Endothelial cell of umbilical vein (primary cell): Measurements from ENCODE around the gene PIGZ.

Experiments used
- EZH2 ChIP-seq: IDR thresholded peaks from 2 replicates; pipeline ENCODE4 v1.6.1; 2012; ENCODE audit warnings: borderline replicate concordance, low read depth, mild to moderate bottlenecking, moderate library complexity, low read length, inconsistent platforms; ENCODE audit not compliant: severe bottlenecking
- FOS ChIP-seq: IDR thresholded peaks from 2 replicates; pipeline ENCODE4 v1.6.1; 2011; ENCODE audit warnings: mild to moderate bottlenecking, low read length, moderate library complexity, borderline replicate concordance; ENCODE audit not compliant: insufficient read depth
- GATA2 ChIP-seq: IDR thresholded peaks from 2 replicates; pipeline ENCODE4 v1.7.0; 2011; ENCODE audit warnings: low read depth, mild to moderate bottlenecking, moderate library complexity, mixed read lengths, low read length; ENCODE audit not compliant: insufficient read length, insufficient read depth
- JUN ChIP-seq: IDR thresholded peaks from 2 replicates; pipeline ENCODE4 v1.6.1; 2011; ENCODE audit warnings: borderline replicate concordance, low read depth; ENCODE audit not compliant: insufficient read length, insufficient read depth
- MAX ChIP-seq: IDR thresholded peaks from 2 replicates; pipeline ENCODE4 v1.6.1; 2011; ENCODE audit not compliant: insufficient read depth, insufficient read length
- MYC ChIP-seq: IDR thresholded peaks from one replicate; pipeline ENCODE4 v1.6.1; 2011; ENCODE audit warnings: mild to moderate bottlenecking, low read depth, low read length
- POLR2A ChIP-seq: IDR thresholded peaks from 2 replicates; pipeline ENCODE4 v1.6.1; 2012; ENCODE audit warnings: low read depth, mild to moderate bottlenecking, control low read depth, low read length
- POLR2AphosphoS5 ChIP-seq: IDR thresholded peaks from 2 replicates; pipeline ENCODE4 v1.6.1; 2012; ENCODE audit warnings: low read depth, mild to moderate bottlenecking, control low read depth, low read length, moderate library complexity; ENCODE audit not compliant: insufficient read depth
- TF ChIP-seq, protein P1 (sequence below), 2 donors: IDR thresholded peaks; 1 replicate in 1 of 2; 2 replicates in 1 of 2; pipeline ENCODE4 v1.5.1; 2011; ENCODE audit warnings: low read length in 2 of 2, mild to moderate bottlenecking in 2 of 2, moderate library complexity in 2 of 2, control low read depth in 1 of 2, inconsistent platforms in 1 of 2, low read depth in 1 of 2; ENCODE audit not compliant: insufficient read depth in 1 of 2; ENCODE audit errors: extremely low read depth in 1 of 2

DNA sequence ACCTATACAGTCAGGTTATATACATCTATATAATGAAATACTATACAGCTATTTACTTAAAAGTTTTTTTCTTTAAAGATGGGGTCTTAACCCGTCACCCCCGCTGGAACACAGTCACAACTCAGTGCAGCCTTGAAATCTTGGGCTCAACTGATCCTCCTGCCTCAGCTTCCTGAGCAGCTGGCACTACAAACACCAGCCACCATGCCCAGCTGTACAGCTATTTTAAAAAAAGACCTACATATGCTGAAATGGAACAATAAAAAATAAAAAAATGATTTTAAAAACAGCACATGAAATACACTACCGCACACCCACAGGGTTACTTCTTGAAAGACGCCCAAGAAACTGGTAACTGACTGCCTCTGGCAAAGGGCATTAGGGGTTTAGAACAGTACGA, 30.1 kb downstream of the PIGZ start:
- TF ChIP-seq, protein P1, sequence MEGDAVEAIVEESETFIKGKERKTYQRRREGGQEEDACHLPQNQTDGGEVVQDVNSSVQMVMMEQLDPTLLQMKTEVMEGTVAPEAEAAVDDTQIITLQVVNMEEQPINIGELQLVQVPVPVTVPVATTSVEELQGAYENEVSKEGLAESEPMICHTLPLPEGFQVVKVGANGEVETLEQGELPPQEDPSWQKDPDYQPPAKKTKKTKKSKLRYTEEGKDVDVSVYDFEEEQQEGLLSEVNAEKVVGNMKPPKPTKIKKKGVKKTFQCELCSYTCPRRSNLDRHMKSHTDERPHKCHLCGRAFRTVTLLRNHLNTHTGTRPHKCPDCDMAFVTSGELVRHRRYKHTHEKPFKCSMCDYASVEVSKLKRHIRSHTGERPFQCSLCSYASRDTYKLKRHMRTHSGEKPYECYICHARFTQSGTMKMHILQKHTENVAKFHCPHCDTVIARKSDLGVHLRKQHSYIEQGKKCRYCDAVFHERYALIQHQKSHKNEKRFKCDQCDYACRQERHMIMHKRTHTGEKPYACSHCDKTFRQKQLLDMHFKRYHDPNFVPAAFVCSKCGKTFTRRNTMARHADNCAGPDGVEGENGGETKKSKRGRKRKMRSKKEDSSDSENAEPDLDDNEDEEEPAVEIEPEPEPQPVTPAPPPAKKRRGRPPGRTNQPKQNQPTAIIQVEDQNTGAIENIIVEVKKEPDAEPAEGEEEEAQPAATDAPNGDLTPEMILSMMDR (IDR thresholded peaks at IDR 0.05; ENCODE audit: extremely low read depth in 1 of 2, insufficient read depth in 1 of 2, low read depth in 1 of 2, low read length in 2 of 2), result no peak
- TF ChIP-seq POLR2A (no peak), EZH2 (no peak), FOS (no peak), POLR2AphosphoS5 (no peak), MYC (no peak), JUN (no peak), MAX (no peak), GATA2 (no peak)
